Nephron progenitor cell (in vitro differentiated cells): Measurements from ENCODE around the gene GJB3.

Experiments
- DNase-seq: peaks from one replicate; pipeline ENCODE4 v3.0.0; 2021
- H3K27ac Mint-ChIP-seq: 2 replicates; pipeline ENCODE4 v1.8.0; 2021; ENCODE audit warnings: mild to moderate bottlenecking, moderate library complexity, mixed read lengths
- H3K27me3 Mint-ChIP-seq: 2 replicates; pipeline ENCODE4 v1.8.0; 2021; ENCODE audit warnings: mild to moderate bottlenecking, low read depth, mixed read lengths; ENCODE audit not compliant: poor library complexity
- H3K36me3 Mint-ChIP-seq: 2 replicates; pipeline ENCODE4 v1.8.0; 2021; ENCODE audit warnings: low read depth, mixed read lengths
- H3K4me1 Mint-ChIP-seq: 2 replicates; pipeline ENCODE4 v1.8.0; 2021; ENCODE audit warnings: mixed read lengths
- H3K4me3 Mint-ChIP-seq: 2 replicates; pipeline ENCODE4 v1.8.0; 2021; ENCODE audit warnings: mild to moderate bottlenecking, moderate library complexity, mixed read lengths
- H3K9me3 Mint-ChIP-seq: 2 replicates; pipeline ENCODE4 v1.8.0; 2021; ENCODE audit warnings: mild to moderate bottlenecking, moderate library complexity, mixed read lengths
- CTCF ChIP-seq: fragments of 200-600 bp; sonication (generic); IDR thresholded peaks from 2 replicates; pipeline ENCODE4 v1.5.0; 2021; ENCODE audit warnings: antibody characterized with exemption

Gene GJB3

GRCh38 chr1:34761176-34761761, 19.7 kb upstream of the GJB3 start:
- TF ChIP-seq CTCF: no peak
- peaks cover 16% of the 10 kb centered on the region for H3K27me3 Mint-ChIP-seq
- no peak overlapping the region for H3K4me3 Mint-ChIP-seq
- no peaks in the 10 kb centered on the region for H3K36me3 Mint-ChIP-seq
- no peaks in the 10 kb centered on the region for H3K4me1 Mint-ChIP-seq
- DNase-seq: no peak
- H3K27ac Mint-ChIP-seq: no peak overlapping the region
- no peaks in the 10 kb centered on the region for H3K9me3 Mint-ChIP-seq

GRCh38 chr1:34761776-34762307, 19.2 kb upstream of the GJB3 start:
- Mint-ChIP-seq H3K27me3 (peaks cover 16% of the 10 kb centered on the region), H3K36me3 (no peaks in the 10 kb centered on the region), H3K27ac (no peak overlapping the region), H3K4me3 (no peak overlapping the region), H3K9me3 (no peaks in the 10 kb centered on the region), H3K4me1 (no peaks in the 10 kb centered on the region)
- TF ChIP-seq CTCF: no peak
- DNase-seq: no peak

- H3K9me3 Mint-ChIP-seq: no peaks in the 10 kb centered on the region
- no peak overlapping the region for H3K27ac Mint-ChIP-seq
- H3K36me3 Mint-ChIP-seq: no peaks in the 10 kb centered on the region
- DNase-seq: no peak
- H3K4me1 Mint-ChIP-seq: no peaks in the 10 kb centered on the region
- no peak for TF ChIP-seq CTCF
- H3K4me3 Mint-ChIP-seq: no peak overlapping the region
- H3K27me3 Mint-ChIP-seq: peaks cover 16% of the 10 kb centered on the region
Measured at GRCh38 chr1:34762474-34763141, 18.4 kb upstream of the GJB3 start.

- Mint-ChIP-seq H3K4me1 (no peaks in the 10 kb centered on the region), H3K27me3 (peaks cover 16% of the 10 kb centered on the region)
Measured at GRCh38 chr1:34763142-34763781, 17.8 kb upstream of the GJB3 start.

GRCh38 chr1:34768856-34769255, 12.2 kb upstream of the GJB3 start:
- no peak overlapping the region for H3K4me3 Mint-ChIP-seq
- no peaks in the 10 kb centered on the region for H3K9me3 Mint-ChIP-seq
- TF ChIP-seq CTCF: no peak
- H3K4me1 Mint-ChIP-seq: no peaks in the 10 kb centered on the region
- no peaks in the 10 kb centered on the region for H3K36me3 Mint-ChIP-seq
- H3K27ac Mint-ChIP-seq: no peak overlapping the region
- DNase-seq: no peak
- peaks cover under 1% of the 10 kb centered on the region for H3K27me3 Mint-ChIP-seq

More at GRCh38 chr1:34763142-34763781, 17.8 kb upstream of the GJB3 start:
- no peak for DNase-seq
- no peak for TF ChIP-seq CTCF
- H3K27ac Mint-ChIP-seq: no peak overlapping the region
- no peaks in the 10 kb centered on the region for H3K9me3 Mint-ChIP-seq
- no peak overlapping the region for H3K4me3 Mint-ChIP-seq
- H3K36me3 Mint-ChIP-seq: no peaks in the 10 kb centered on the region
